Mucosa of descending colon (tissue), 3 donors: Measurements from ENCODE around the gene OPCML. TPM values are rescaled to one million over a fixed set of nuclear protein-coding genes. Genes with fewer than 3 reads are reported as not detected.

Source experiments
- ATAC-seq: fragments of 200-7000 bp; cut with Tn5 transposase; one replicate; pipeline ENCODE4 v1.9.1; 2020; ENCODE audit warnings: mild to moderate bottlenecking, moderate library complexity
- DNase-seq, 3 donors: peaks; one replicate each; pipeline ENCODE4 v3.0.0-alpha.2; 2020
- H3K36me3 ChIP-seq: fragments of 200-600 bp; one replicate; pipeline ENCODE4 v1.8.0; 2021; ENCODE audit warnings: low read depth, mild to moderate bottlenecking
- H3K4me1 ChIP-seq: fragments of 200-600 bp; one replicate; pipeline ENCODE4 v1.8.0; 2021; ENCODE audit warnings: low read depth, mild to moderate bottlenecking
- H3K4me3 ChIP-seq: fragments of 200-600 bp; one replicate; pipeline ENCODE4 v1.8.0; 2021; ENCODE audit warnings: mild to moderate bottlenecking
- H3K9me3 ChIP-seq: fragments of 200-600 bp; one replicate; pipeline ENCODE4 v1.8.0; 2021; ENCODE audit warnings: mild to moderate bottlenecking
- intact Hi-C, 2 donors: fragments of 100-400 bp; cut with DNase I in 1 of 2; cut with micrococcal nuclease in 1 of 2; formaldehyde crosslinking; loops; one replicate each; pipeline versions ENCODE4 v1.11.0 to v1.11.1; 2022; cut with DNase I, micrococcal nuclease
- total RNA-seq, 3 donors: library from RNA; stranded (reverse); fragmentation: NEBNext Ultra II Directional in 2 of 3; extraction: Animal tissue kit (Norgen Biotek cat#: 25700) in 2 of 3; gene quantifications; one replicate each; pipeline versions ENCODE4 v1.2.1 to v1.2.4, GENCODE V29; 2021 to 2023
- TF ChIP-seq, protein P1 (sequence below): fragments of 200-600 bp; IDR thresholded peaks from one replicate; pipeline ENCODE4 v1.8.0; 2022; ENCODE audit warnings: antibody characterized with exemption, mild to moderate bottlenecking
- donor health status: DM: no; HTN: no; CAD: no; lungs with moderate emphysema.
- donor health status: DM: no; HTN: no; CAD: no.
- donor health status: DM: no; HTN: yes; CAD: no.

OPCML gene
- total RNA-seq, 3 donors from 2014 or later: 0.10 to 0.47 TPM; not detected in 1

DNA sequence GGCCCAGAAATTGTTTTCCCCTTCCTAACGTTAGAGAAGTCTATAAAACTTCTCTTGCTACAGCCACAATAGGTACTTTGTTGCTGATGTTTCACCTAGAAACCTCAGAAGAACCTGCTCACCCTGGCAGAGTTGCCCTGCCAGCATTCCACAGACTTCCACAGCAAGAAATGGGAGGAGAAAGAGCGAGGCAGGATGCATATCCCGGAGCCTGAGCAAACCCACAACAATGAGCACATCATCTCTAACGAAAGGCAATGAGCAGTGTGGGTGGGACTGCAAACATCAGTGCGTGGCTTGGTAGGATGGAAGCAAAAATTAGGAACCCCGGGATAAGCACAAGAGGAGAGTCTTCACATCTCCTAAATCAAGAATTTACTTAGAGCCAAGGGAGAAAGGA, 892.3 kb downstream of the OPCML start:
- Histone ChIP-seq H3K9me3 (peaks cover 25% of the 10 kb centered on the region), H3K36me3 (no peaks in the 10 kb centered on the region), H3K4me3 (no peak overlapping the region), H3K4me1 (no peaks in the 10 kb centered on the region)
- ATAC-seq (no peak), DNase-seq (no peak)
- TF ChIP-seq, protein P1, sequence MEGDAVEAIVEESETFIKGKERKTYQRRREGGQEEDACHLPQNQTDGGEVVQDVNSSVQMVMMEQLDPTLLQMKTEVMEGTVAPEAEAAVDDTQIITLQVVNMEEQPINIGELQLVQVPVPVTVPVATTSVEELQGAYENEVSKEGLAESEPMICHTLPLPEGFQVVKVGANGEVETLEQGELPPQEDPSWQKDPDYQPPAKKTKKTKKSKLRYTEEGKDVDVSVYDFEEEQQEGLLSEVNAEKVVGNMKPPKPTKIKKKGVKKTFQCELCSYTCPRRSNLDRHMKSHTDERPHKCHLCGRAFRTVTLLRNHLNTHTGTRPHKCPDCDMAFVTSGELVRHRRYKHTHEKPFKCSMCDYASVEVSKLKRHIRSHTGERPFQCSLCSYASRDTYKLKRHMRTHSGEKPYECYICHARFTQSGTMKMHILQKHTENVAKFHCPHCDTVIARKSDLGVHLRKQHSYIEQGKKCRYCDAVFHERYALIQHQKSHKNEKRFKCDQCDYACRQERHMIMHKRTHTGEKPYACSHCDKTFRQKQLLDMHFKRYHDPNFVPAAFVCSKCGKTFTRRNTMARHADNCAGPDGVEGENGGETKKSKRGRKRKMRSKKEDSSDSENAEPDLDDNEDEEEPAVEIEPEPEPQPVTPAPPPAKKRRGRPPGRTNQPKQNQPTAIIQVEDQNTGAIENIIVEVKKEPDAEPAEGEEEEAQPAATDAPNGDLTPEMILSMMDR: no peak
- intact Hi-C loops: no loop called here

DNA sequence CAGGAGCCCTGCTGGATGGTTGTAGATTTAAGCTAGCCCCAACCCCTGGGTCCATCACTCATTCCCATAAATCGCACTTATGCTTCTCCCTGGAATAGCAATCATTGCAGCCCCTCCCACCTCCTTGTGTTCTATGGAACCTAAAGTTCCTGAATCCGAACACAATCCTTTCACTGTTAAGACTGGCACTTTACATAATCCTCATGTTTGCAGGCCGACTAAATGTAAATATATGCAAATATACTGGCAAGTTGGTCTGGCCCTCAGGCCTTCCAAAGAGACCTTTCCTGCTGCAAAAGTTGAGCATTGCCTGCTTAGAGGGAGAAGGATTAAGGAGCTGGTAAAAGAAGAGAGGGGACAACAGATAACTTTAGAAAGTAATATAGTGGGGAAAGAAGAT, 892.9 kb downstream of the OPCML start:
- ATAC-seq (no peak), DNase-seq (no peak)
- no peak overlapping the region for H3K4me3 ChIP-seq
- TF ChIP-seq, protein P1: no peak
- H3K36me3 ChIP-seq: no peaks in the 10 kb centered on the region
- H3K4me1 ChIP-seq: no peaks in the 10 kb centered on the region
- H3K9me3 ChIP-seq: peaks cover 25% of the 10 kb centered on the region
- intact Hi-C loops: no loop called here

DNA sequence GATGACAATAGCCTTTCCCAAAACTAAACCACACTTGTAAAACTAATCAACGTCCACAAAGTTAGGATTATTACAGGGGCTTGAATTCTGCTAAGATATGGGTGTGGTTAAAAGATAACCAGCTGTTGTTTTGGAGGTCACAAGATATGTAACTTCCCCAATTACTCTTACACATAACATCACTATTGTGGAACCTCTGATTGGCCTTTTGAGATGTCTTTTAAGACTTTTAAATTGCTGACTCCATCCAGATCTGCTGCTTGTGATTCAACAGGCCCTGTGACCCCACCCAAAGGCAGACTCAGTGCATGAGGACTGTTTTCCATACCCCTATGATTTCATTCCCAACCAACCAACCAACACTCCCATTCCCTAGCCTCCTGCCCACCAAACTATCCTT, 893.9 kb downstream of the OPCML start:
- no peak overlapping the region for H3K4me3 ChIP-seq
- DNase-seq: no peak
- no peaks in the 10 kb centered on the region for H3K4me1 ChIP-seq
- TF ChIP-seq, protein P1: no peak
- intact Hi-C loops: no loop called here
- H3K36me3 ChIP-seq: no peaks in the 10 kb centered on the region
- peaks cover 28% of the 10 kb centered on the region for H3K9me3 ChIP-seq
- no peak for ATAC-seq

DNA sequence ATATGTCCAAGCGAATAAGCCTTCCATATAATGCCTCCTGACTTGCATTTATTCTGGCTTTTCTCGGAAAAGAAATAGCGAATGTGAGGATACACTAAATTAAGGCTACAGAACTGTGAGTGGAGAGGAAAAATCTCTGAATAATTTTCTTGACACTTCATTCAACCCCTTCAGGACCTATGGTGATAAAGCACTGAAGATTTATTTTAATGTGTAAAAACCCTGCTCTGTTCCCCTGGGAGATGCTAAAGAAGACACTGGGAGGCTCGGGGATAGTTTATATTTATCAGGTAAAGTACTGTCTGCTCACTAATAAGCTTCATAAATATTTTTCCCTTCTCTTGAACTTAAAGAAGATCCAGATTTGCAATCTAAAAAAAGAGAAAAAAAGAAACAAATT, 895.8 kb downstream of the OPCML start:
- ATAC-seq (no peak), DNase-seq (no peak)
- TF ChIP-seq, protein P1: no peak
- H3K4me1 ChIP-seq: no peaks in the 10 kb centered on the region
- peaks cover 37% of the 10 kb centered on the region for H3K9me3 ChIP-seq
- intact Hi-C loops: no loop called here
- H3K36me3 ChIP-seq: no peaks in the 10 kb centered on the region
- H3K4me3 ChIP-seq: no peak overlapping the region

DNA sequence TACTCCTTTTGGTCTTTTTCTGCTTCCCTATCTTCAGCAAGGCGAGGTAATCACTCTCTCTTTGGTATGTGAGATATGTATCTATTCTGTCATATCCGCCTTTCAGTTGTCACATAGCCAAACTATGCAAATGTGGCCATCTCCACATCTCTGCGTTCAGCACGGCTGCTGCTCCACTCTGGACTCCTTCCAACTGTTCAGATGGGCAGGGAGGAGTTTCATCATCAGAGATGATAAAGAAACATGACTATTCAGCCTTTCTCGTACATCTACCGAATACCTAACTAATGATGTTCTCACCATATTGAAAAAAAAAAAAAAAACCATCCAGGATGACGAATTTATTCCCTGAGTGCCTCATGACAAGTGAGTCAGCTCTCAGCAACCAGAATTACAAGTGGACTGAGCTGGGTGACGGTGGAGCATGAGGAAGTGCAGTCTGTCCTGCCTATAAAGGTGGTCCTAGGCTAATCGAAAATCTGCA, 899.6 kb downstream of the OPCML start:
- intact Hi-C loops: no loop called here
- DNase-seq: no peak
- ATAC-seq: no peak
- Histone ChIP-seq H3K4me3 (no peak overlapping the region), H3K36me3 (no peaks in the 10 kb centered on the region), H3K9me3 (peaks cover 32% of the 10 kb centered on the region), H3K4me1 (no peaks in the 10 kb centered on the region)
- TF ChIP-seq, protein P1: no peak

DNA sequence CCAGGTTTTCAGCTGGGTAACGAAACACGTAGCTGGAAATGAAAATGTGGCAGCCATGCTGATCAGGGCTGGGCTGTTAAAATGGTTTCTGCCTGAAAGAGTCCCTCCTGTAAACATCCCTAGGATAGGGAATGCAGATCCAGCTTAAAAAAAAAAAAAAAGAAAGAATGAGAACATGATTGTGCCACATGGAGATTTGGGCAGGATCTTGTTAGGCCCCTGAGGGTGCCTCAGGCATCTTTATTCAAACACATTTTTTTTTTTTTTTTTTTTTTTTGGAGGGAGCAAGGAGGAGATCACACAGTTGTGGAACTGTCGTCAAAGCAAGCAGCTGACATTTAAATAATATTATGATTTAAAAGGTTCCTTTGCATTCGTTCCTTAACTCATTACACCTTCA, 900.3 kb downstream of the OPCML start:
- Histone ChIP-seq H3K36me3 (no peaks in the 10 kb centered on the region), H3K9me3 (peaks cover 28% of the 10 kb centered on the region), H3K4me1 (no peaks in the 10 kb centered on the region), H3K4me3 (no peak overlapping the region)
- TF ChIP-seq, protein P1: no peak
- intact Hi-C loops: no loop called here
- no peak for ATAC-seq
- no peak for DNase-seq
